CD4-positive, alpha-beta T cell treated with Interleukin-2 at 100 ng/mL for 4 hours (primary cell): Measurements from ENCODE around the gene GHR.

ENCODE experiments used
- DNase-seq: peaks from one replicate; pipeline ENCODE4 v3.0.0-alpha.2; 2020; ENCODE audit warnings: low spot score

GHR gene

GRCh38 chr5:42604171-42604711, 181.0 kb downstream of the GHR start:
- DNase-seq = no peak

- no peak for DNase-seq
Measured at GRCh38 chr5:42605490-42605889, 182.3 kb downstream of the GHR start.

- DNase-seq = no peak
Measured at GRCh38 chr5:42606464-42606869, 183.2 kb downstream of the GHR start.

- no peak for DNase-seq
Measured at GRCh38 chr5:42611437-42611836, 188.2 kb downstream of the GHR start.

GRCh38 chr5:42612750-42613366, 189.6 kb downstream of the GHR start:
- no peak for DNase-seq

- no peak for DNase-seq
Measured at GRCh38 chr5:42614509-42614908, 191.3 kb downstream of the GHR start.

GRCh38 chr5:42620579-42621216, 197.5 kb downstream of the GHR start:
- no peak for DNase-seq

- no peak for DNase-seq
Measured at GRCh38 chr5:42621242-42621641, 198.0 kb downstream of the GHR start.

- no peak for DNase-seq
Measured at GRCh38 chr5:42621662-42622061, 198.4 kb downstream of the GHR start.

GRCh38 chr5:42624912-42625311, 201.7 kb downstream of the GHR start:
- DNase-seq = no peak

- DNase-seq = no peak
Measured at GRCh38 chr5:42626462-42626861, 203.2 kb downstream of the GHR start.

GRCh38 chr5:42628821-42629220, 205.6 kb downstream of the GHR start:
- DNase-seq = no peak

- no peak for DNase-seq
Measured at GRCh38 chr5:42629284-42629683, 206.0 kb downstream of the GHR start.

GRCh38 chr5:42631241-42631640, 208.0 kb downstream of the GHR start:
- DNase-seq = no peak

- DNase-seq = no peak
Measured at GRCh38 chr5:42632354-42632900, 209.2 kb downstream of the GHR start.

GRCh38 chr5:42634575-42634974, 211.3 kb downstream of the GHR start:
- DNase-seq = no peak

GRCh38 chr5:42636425-42636824, 213.2 kb downstream of the GHR start:
- no peak for DNase-seq

- DNase-seq = no peak
Measured at GRCh38 chr5:42636946-42637345, 213.7 kb downstream of the GHR start.

- no peak for DNase-seq
Measured at GRCh38 chr5:42638972-42639371, 215.7 kb downstream of the GHR start.

GRCh38 chr5:42640835-42641234, 217.6 kb downstream of the GHR start:
- no peak for DNase-seq

- DNase-seq = no peak
Measured at GRCh38 chr5:42641336-42642005, 218.2 kb downstream of the GHR start.

GRCh38 chr5:42642006-42642405, 218.8 kb downstream of the GHR start:
- DNase-seq = no peak

GRCh38 chr5:42643360-42643759, 220.1 kb downstream of the GHR start:
- DNase-seq = no peak
